Midbrain (tissue), 1 donor: ENCODE data around the gene DRD3.

Source experiments
- DNase-seq: peaks from one replicate; lab custom pipeline; 2025; lab: John Stamatoyannopoulos, UW

Gene DRD3

GRCh38 chr3:114179575-114179974 lies 723 bp upstream of the DRD3 start:
- no peak for DNase-seq

GRCh38 chr3:114176890-114177289 lies 2.0 kb downstream of the DRD3 start:
- DNase-seq, result no peak

GRCh38 chr3:114176487-114176886 lies 2.4 kb downstream of the DRD3 start:
- DNase-seq, result no peak

- DNase-seq, result no peak
Measured at GRCh38 chr3:114175204-114175987, 3.5 kb downstream of the DRD3 start.

GRCh38 chr3:114171677-114172076 lies 7.2 kb downstream of the DRD3 start:
- no peak for DNase-seq

GRCh38 chr3:114168150-114168549 lies 10.7 kb downstream of the DRD3 start:
- no peak for DNase-seq

GRCh38 chr3:114157321-114157720 lies 21.5 kb downstream of the DRD3 start:
- DNase-seq, result no peak

GRCh38 chr3:114155370-114155821 lies 23.5 kb downstream of the DRD3 start:
- no peak for DNase-seq

GRCh38 chr3:114154321-114154821 lies 24.5 kb downstream of the DRD3 start:
- no peak for DNase-seq

- DNase-seq, result peak; percentile 50
Measured at GRCh38 chr3:114152519-114153151, 26.2 kb downstream of the DRD3 start.

- no peak for DNase-seq
Measured at GRCh38 chr3:114151091-114151490, 27.8 kb downstream of the DRD3 start.

- DNase-seq, result no peak
Measured at GRCh38 chr3:114147251-114147650, 31.6 kb downstream of the DRD3 start.

- no peak for DNase-seq
Measured at GRCh38 chr3:114144909-114145688, 33.8 kb downstream of the DRD3 start.

GRCh38 chr3:114143817-114144216 lies 35.0 kb downstream of the DRD3 start:
- no peak for DNase-seq

- no peak for DNase-seq
Measured at GRCh38 chr3:114139836-114140235, 39.0 kb downstream of the DRD3 start.

GRCh38 chr3:114133947-114134346 lies 44.9 kb downstream of the DRD3 start:
- DNase-seq, result no peak

- DNase-seq, result no peak
Measured at GRCh38 chr3:114132500-114132899, 46.4 kb downstream of the DRD3 start.

GRCh38 chr3:114128826-114129225 lies 50.0 kb downstream of the DRD3 start:
- no peak for DNase-seq

- no peak for DNase-seq
Measured at GRCh38 chr3:114128231-114128630, 50.6 kb downstream of the DRD3 start.

- no peak for DNase-seq
Measured at GRCh38 chr3:114127517-114127916, 51.3 kb downstream of the DRD3 start.

GRCh38 chr3:114126461-114126860 lies 52.4 kb downstream of the DRD3 start:
- DNase-seq, result no peak

- DNase-seq, result no peak
Measured at GRCh38 chr3:114122027-114122709, 56.7 kb downstream of the DRD3 start.
